Trophoblast cell (in vitro differentiated cells and primary cell): ENCODE results near the gene CSNK2A2.

Experiments
- DNase-seq, 2 donors: peaks; one replicate each; pipeline ENCODE4 v3.0.0-alpha.2; 2016
- H2AFZ ChIP-seq: 2 replicates; pipeline ENCODE4 v1.6.1; 2013; ENCODE audit warnings: low read length, moderate library complexity, mild to moderate bottlenecking; ENCODE audit not compliant: insufficient read depth, poor library complexity
- H2AK5ac ChIP-seq: 2 replicates; pipeline ENCODE4 v1.6.1; 2013; ENCODE audit warnings: mild to moderate bottlenecking, low read length
- H2BK120ac ChIP-seq: 2 replicates; pipeline ENCODE4 v1.6.1; 2013; ENCODE audit warnings: low read length, mild to moderate bottlenecking, moderate library complexity; ENCODE audit not compliant: insufficient read depth, poor library complexity
- H2BK12ac ChIP-seq: 2 replicates; pipeline ENCODE4 v1.6.1; 2013; ENCODE audit warnings: mild to moderate bottlenecking, low read length, moderate library complexity
- H2BK5ac ChIP-seq: 2 replicates; pipeline ENCODE4 v1.6.1; 2013; ENCODE audit warnings: low read length, low read depth, moderate library complexity, mild to moderate bottlenecking; ENCODE audit not compliant: poor library complexity
- H3K14ac ChIP-seq: 2 replicates; pipeline ENCODE4 v1.6.1; 2013; ENCODE audit warnings: mild to moderate bottlenecking, low read length
- H3K18ac ChIP-seq: 2 replicates; pipeline ENCODE4 v1.6.1; 2013; ENCODE audit warnings: mild to moderate bottlenecking, low read length
- H3K23ac ChIP-seq: 2 replicates; pipeline ENCODE4 v1.6.1; 2013; ENCODE audit warnings: low read length
- H3K27ac ChIP-seq: 2 replicates; pipeline ENCODE4 v1.5.1; 2013; ENCODE audit warnings: low read depth, mild to moderate bottlenecking, inconsistent platforms, low read length, moderate library complexity
- H3K27me3 ChIP-seq: 2 replicates; pipeline ENCODE4 v1.6.1; 2013; ENCODE audit warnings: inconsistent platforms, mild to moderate bottlenecking, low read length, moderate library complexity; ENCODE audit not compliant: insufficient read depth
- H3K36me3 ChIP-seq, 2 experiments: 1 replicate in 1 of 2; 2 replicates in 1 of 2; pipeline ENCODE4 v1.6.1; 2013; ENCODE audit warnings: low read length in 2 of 2, mild to moderate bottlenecking in 2 of 2, moderate library complexity in 1 of 2; ENCODE audit not compliant: insufficient read depth in 2 of 2, control insufficient read depth in 1 of 2
- H3K4ac ChIP-seq: 2 replicates; pipeline ENCODE4 v1.6.1; 2013; ENCODE audit warnings: low read depth, mild to moderate bottlenecking, low read length, moderate library complexity
- H3K4me1 ChIP-seq, 2 experiments: 1 replicate in 1 of 2; 2 replicates in 1 of 2; pipeline ENCODE4 v1.6.1; 2013; ENCODE audit warnings: low read length in 2 of 2, mild to moderate bottlenecking in 2 of 2, moderate library complexity in 1 of 2; ENCODE audit not compliant: insufficient read depth in 2 of 2, control insufficient read depth in 1 of 2
- H3K4me2 ChIP-seq: 2 replicates; pipeline ENCODE4 v1.6.1; 2013; ENCODE audit warnings: inconsistent platforms, mild to moderate bottlenecking, low read length, moderate library complexity
- H3K4me3 ChIP-seq: 2 replicates; pipeline ENCODE4 v1.5.1; 2013; ENCODE audit warnings: mild to moderate bottlenecking, low read depth, low read length, inconsistent platforms
- H3K79me1 ChIP-seq: one replicate; pipeline ENCODE4 v1.6.1; 2013; ENCODE audit warnings: low read length
- H3K79me2 ChIP-seq: 2 replicates; pipeline ENCODE4 v1.6.1; 2013; ENCODE audit warnings: low read length, mild to moderate bottlenecking; ENCODE audit not compliant: control insufficient read depth, insufficient read depth, poor library complexity
- H3K9ac ChIP-seq: 2 replicates; pipeline ENCODE4 v1.6.1; 2013; ENCODE audit warnings: mild to moderate bottlenecking, low read length
- H3K9me3 ChIP-seq: 2 replicates; pipeline ENCODE4 v1.6.1; 2013; ENCODE audit warnings: low read depth, mild to moderate bottlenecking, control low read depth, inconsistent platforms, low read length; ENCODE audit not compliant: insufficient read depth
- H4K12ac ChIP-seq: 2 replicates; pipeline ENCODE4 v1.6.1; 2013; ENCODE audit warnings: low read depth, mild to moderate bottlenecking, low read length, moderate library complexity
- H4K8ac ChIP-seq: 2 replicates; pipeline ENCODE4 v1.6.1; 2013; ENCODE audit warnings: low read depth, mild to moderate bottlenecking, low read length, moderate library complexity
- H4K91ac ChIP-seq: one replicate; pipeline ENCODE4 v1.6.1; 2013; ENCODE audit warnings: low read depth, mild to moderate bottlenecking, low read length, moderate library complexity
- WGBS: extraction: QIAGEN DNeasy Blood & Tissue Kit; methylation state at CpG from one replicate; pipeline ENCODE4 v1.1.7; 2013; ENCODE audit warnings: missing lambda C conversion rate; ENCODE audit not compliant: insufficient read length, insufficient coverage; ENCODE audit errors: extremely low coverage; 5-methylcytosine and 5-hydroxymethylcytosine counted together

Gene CSNK2A2

DNA sequence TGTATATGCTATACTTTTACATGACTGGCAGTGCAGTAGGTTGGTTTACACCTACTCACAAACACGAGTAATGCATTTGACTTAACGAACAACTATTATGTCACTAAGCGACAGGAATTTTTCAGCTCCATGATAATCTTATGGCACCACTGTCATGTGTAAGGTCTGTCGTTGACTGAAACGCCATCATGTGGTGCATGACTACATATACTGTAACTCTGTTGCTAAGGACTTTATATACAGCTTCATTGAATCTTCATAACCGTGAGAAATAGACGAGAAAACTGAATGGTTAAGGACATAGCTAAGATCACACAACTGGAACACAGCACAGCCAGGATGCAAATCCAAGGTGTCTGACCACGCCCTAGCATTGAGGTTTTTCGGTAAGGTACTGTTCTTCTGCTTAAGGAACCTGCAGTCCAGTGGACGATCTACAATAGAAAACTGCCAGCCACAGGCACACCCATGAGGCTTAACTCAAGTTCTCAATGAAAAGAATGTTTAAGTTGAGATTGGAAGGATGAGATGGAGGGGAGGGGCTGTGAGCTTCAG is 72.0 kb downstream of the CSNK2A2 start:
- WGBS = no CpG with 5 or more reads among the region's 10 CpGs
- no peak overlapping the region for H2AFZ ChIP-seq
- H3K9me3 ChIP-seq = peaks cover 1% of the 10 kb centered on the region
- no peak overlapping the region for H4K91ac ChIP-seq
- H3K27ac ChIP-seq = no peak overlapping the region
- no peak overlapping the region for H2BK12ac ChIP-seq
- H3K14ac ChIP-seq = no peak overlapping the region
- H3K4ac ChIP-seq = peak overlapping the region; percentile 19
- H3K4me2 ChIP-seq = no peak overlapping the region
- peak in 1 of 2 donors; percentile 41 for DNase-seq
- H3K23ac ChIP-seq = no peak overlapping the region
- no peaks in the 10 kb centered on the region for H3K36me3 ChIP-seq
- no peak overlapping the region for H4K8ac ChIP-seq
- H3K27me3 ChIP-seq = no peaks in the 10 kb centered on the region
- H3K18ac ChIP-seq = no peak overlapping the region
- H2AK5ac ChIP-seq = no peak overlapping the region
- peaks cover 3% of the 10 kb centered on the region for H3K79me1 ChIP-seq
- H2BK120ac ChIP-seq = no peak overlapping the region
- H4K12ac ChIP-seq = no peak overlapping the region
- peaks cover 3 to 5% of the 10 kb centered on the region in 2 experiments for H3K4me1 ChIP-seq
- H3K79me2 ChIP-seq = peaks cover 11% of the 10 kb centered on the region
- no peak overlapping the region for H3K4me3 ChIP-seq
- H2BK5ac ChIP-seq = no peak overlapping the region
- no peak overlapping the region for H3K9ac ChIP-seq

DNA sequence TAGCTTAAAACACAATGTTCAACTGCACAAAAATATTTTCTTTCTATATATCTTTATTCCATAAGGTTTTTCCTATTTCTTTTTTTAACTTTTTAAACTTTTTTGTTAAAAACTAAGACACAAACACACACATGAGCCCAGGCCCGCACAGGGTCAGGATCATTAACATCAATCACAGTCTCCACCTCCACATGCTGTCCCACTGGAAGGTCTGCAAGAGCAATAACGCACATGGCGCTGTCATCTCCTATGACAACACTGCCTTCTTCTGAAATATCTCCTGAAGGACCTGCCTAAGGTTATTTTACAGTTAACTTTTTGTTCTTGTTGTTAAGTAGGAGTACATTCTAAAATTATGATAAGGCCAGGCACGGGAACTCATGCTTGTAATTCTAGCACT is 72.9 kb downstream of the CSNK2A2 start:
- Histone ChIP-seq H3K4me1 (peaks cover 3 to 5% of the 10 kb centered on the region in 2 experiments), H3K9ac (no peak overlapping the region), H2BK5ac (no peak overlapping the region), H3K14ac (no peak overlapping the region), H2BK12ac (no peak overlapping the region), H3K18ac (no peak overlapping the region), H4K8ac (no peak overlapping the region), H3K9me3 (peaks cover 1% of the 10 kb centered on the region), H3K4me2 (no peak overlapping the region), H3K27me3 (no peaks in the 10 kb centered on the region), H4K12ac (no peak overlapping the region), H3K36me3 (no peaks in the 10 kb centered on the region), H2AFZ (no peak overlapping the region), H3K4ac (peak overlapping the region; percentile 24), H3K79me1 (peaks cover 3% of the 10 kb centered on the region), H2AK5ac (no peak overlapping the region), H3K4me3 (no peak overlapping the region), H2BK120ac (no peak overlapping the region), H3K27ac (no peak overlapping the region), H3K79me2 (peaks cover 11% of the 10 kb centered on the region), H3K23ac (no peak overlapping the region), H4K91ac (no peak overlapping the region)
- WGBS = no CpG with 5 or more reads among the region's 4 CpGs
- DNase-seq = no peak

DNA sequence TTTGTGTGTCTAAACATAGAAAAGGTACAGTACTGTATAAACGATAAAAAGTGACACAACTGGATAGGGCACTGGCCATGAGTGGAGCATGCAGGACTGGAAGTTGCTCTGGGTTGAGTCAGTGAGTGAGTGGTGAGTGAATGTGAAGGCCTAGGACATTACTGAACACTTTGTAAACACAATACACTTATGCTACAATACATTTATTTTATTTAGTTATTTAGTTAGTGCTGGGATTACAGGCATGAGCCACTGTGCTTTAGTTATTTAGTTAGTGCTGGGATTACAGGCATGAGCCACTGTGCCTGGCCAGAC is 73.3 kb downstream of the CSNK2A2 start:
- Histone ChIP-seq H3K4me2 (no peak overlapping the region), H2BK120ac (no peak overlapping the region), H3K79me2 (peaks cover 11% of the 10 kb centered on the region), H3K4me3 (no peak overlapping the region), H3K9ac (no peak overlapping the region), H2AFZ (no peak overlapping the region), H3K14ac (no peak overlapping the region), H4K8ac (no peak overlapping the region), H3K27me3 (no peaks in the 10 kb centered on the region), H3K36me3 (no peaks in the 10 kb centered on the region), H4K12ac (no peak overlapping the region), H3K18ac (no peak overlapping the region), H3K23ac (no peak overlapping the region), H3K27ac (no peak overlapping the region), H3K4me1 (peaks cover 3 to 5% of the 10 kb centered on the region in 2 experiments), H3K9me3 (no peaks in the 10 kb centered on the region), H2BK5ac (no peak overlapping the region), H2BK12ac (no peak overlapping the region), H2AK5ac (no peak overlapping the region), H3K4ac (no peak overlapping the region), H4K91ac (no peak overlapping the region), H3K79me1 (peaks cover 4% of the 10 kb centered on the region)
- no CpG with 5 or more reads among the region's 1 CpG for WGBS
- peak in 1 of 2 donors; percentile 43 for DNase-seq

DNA sequence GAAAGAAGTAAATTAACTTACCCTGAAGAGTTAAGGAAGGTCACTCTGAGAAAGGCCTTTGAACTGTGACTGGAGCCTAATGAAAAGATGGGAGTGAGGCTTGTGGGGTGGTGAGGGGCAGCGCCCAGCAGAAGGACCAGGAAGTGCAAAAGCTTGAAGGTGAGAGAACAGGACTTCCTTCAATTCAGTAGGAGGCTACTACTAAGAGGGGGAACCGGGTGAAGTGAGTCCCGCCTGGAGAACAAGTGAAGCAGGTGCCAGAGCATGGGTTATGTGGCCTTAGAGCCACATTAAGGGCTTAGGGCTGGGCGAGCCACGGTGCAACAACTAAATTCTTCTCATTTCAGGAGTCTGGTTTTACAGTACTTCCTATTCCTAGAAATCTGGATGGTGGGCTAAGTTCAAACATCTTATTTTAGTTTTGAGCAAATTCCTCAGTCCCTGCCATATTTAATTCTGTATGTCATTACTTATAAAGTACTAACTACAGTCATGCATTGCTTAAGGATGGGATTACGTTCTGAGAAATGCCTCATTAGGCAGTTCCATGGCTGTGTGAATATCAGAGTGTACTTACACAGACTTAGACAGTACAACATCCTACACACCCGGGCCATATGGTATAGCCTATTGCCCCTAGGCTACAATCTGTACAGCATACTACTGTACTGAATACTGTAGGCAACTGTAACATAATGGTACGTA is 73.9 kb downstream of the CSNK2A2 start:
- Histone ChIP-seq H2BK5ac (no peak overlapping the region), H3K27me3 (no peaks in the 10 kb centered on the region), H2AK5ac (no peak overlapping the region), H4K12ac (no peak overlapping the region), H3K79me1 (peaks cover 4% of the 10 kb centered on the region), H3K4ac (peak overlapping the region; percentile 34), H2AFZ (no peak overlapping the region), H3K9me3 (no peaks in the 10 kb centered on the region), H3K36me3 (no peaks in the 10 kb centered on the region), H3K9ac (no peak overlapping the region), H3K27ac (no peak overlapping the region), H3K23ac (no peak overlapping the region), H3K18ac (no peak overlapping the region), H2BK120ac (no peak overlapping the region), H3K14ac (no peak overlapping the region), H3K79me2 (peaks cover 10% of the 10 kb centered on the region), H3K4me2 (no peak overlapping the region), H2BK12ac (no peak overlapping the region), H3K4me1 (peaks cover 3 to 8% of the 10 kb centered on the region in 2 experiments), H3K4me3 (no peak overlapping the region), H4K8ac (no peak overlapping the region), H4K91ac (no peak overlapping the region)
- no CpG with 5 or more reads among the region's 8 CpGs for WGBS
- no peak for DNase-seq
